ENCODE measurements around the gene PDE4D.

- no peak for TF ChIP-seq CTCF (IDR thresholded peaks at IDR 0.05)
- no peak for TF ChIP-seq POLR2A (IDR thresholded peaks at IDR 0.05)
- no peak for TF ChIP-seq POLR2AphosphoS5 (IDR thresholded peaks at IDR 0.05)
- no peak for TF ChIP-seq EP300 (IDR thresholded peaks at IDR 0.05)
These were observed 619.4 kb downstream of the PDE4D start for GRCh38 chr5:59274106-59274636.
